H1 (cell line): ENCODE measurements around the gene ACVR1.
"Not testable (repeated sequence)": the region's sequence is repeated elsewhere in the genome, so short reads cannot be mapped to it uniquely, and the experiment has no call there.

ENCODE experiments used
- BRCA1 ChIP-seq: IDR thresholded peaks from 2 replicates; pipeline ENCODE4 v1.6.1; 2012; ENCODE audit warnings: low read depth, low read length, improper control_type of control experiment
- EP300 ChIP-seq, 2 experiments: IDR thresholded peaks; 1 replicate in 1 of 2; 2 replicates in 1 of 2; pipeline ENCODE4 v1.6.1; 2011 to 2012; ENCODE audit warnings: low read depth in 2 of 2, low read length in 2 of 2, mild to moderate bottlenecking in 2 of 2, borderline replicate concordance in 1 of 2, inconsistent platforms in 1 of 2, moderate library complexity in 1 of 2
- FOSL1 ChIP-seq: IDR thresholded peaks from 2 replicates; pipeline ENCODE4 v1.6.1; 2011; ENCODE audit warnings: mild to moderate bottlenecking, low read depth, low read length, moderate library complexity; ENCODE audit not compliant: insufficient read depth
- HDAC6 ChIP-seq: IDR thresholded peaks from one replicate; pipeline ENCODE4 v1.7.1; 2012; ENCODE audit warnings: low read depth, mild to moderate bottlenecking, inconsistent platforms, low read length, moderate library complexity
- JUN ChIP-seq: IDR thresholded peaks from 2 replicates; pipeline ENCODE4 v1.6.1; 2011; ENCODE audit warnings: low read depth, mild to moderate bottlenecking, improper control_type of control experiment, low read length
- KDM5A ChIP-seq: fragments of 200-600 bp; IDR thresholded peaks from 2 replicates; pipeline ENCODE4 v1.7.1; 2012; ENCODE audit warnings: mild to moderate bottlenecking, low read length, inconsistent platforms, mixed read lengths
- MAFK ChIP-seq: IDR thresholded peaks from 2 replicates; pipeline ENCODE4 v1.6.1; 2012; ENCODE audit warnings: low read depth, mild to moderate bottlenecking, improper control_type of control experiment, low read length
- SP4 ChIP-seq: IDR thresholded peaks from 2 replicates; pipeline ENCODE4 v1.6.1; 2012; ENCODE audit warnings: low read length, inconsistent platforms
- TF ChIP-seq, protein P1 (sequence below), 3 experiments: IDR thresholded peaks; 1 replicate in 2 of 3; 2 replicates in 1 of 3; pipeline versions ENCODE4 v1.5.1 to v1.6.1; 2011; ENCODE audit warnings: low read length in 3 of 3, mild to moderate bottlenecking in 3 of 3, inconsistent platforms in 2 of 3, low read depth in 1 of 3, moderate library complexity in 1 of 3; ENCODE audit not compliant: insufficient read depth in 1 of 3; ENCODE audit errors: control extremely low read depth in 1 of 3

- TF ChIP-seq HDAC6; FOSL1; MAFK; BRCA1; SP4; JUN; KDM5A; EP300 (IDR thresholded peaks at IDR 0.05; ENCODE audit: borderline replicate concordance in 1 of 2, low read depth in 2 of 2, low read length in 2 of 2): not testable (repeated sequence)
- TF ChIP-seq, protein P1, sequence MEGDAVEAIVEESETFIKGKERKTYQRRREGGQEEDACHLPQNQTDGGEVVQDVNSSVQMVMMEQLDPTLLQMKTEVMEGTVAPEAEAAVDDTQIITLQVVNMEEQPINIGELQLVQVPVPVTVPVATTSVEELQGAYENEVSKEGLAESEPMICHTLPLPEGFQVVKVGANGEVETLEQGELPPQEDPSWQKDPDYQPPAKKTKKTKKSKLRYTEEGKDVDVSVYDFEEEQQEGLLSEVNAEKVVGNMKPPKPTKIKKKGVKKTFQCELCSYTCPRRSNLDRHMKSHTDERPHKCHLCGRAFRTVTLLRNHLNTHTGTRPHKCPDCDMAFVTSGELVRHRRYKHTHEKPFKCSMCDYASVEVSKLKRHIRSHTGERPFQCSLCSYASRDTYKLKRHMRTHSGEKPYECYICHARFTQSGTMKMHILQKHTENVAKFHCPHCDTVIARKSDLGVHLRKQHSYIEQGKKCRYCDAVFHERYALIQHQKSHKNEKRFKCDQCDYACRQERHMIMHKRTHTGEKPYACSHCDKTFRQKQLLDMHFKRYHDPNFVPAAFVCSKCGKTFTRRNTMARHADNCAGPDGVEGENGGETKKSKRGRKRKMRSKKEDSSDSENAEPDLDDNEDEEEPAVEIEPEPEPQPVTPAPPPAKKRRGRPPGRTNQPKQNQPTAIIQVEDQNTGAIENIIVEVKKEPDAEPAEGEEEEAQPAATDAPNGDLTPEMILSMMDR (IDR thresholded peaks at IDR 0.05; ENCODE audit: control extremely low read depth in 1 of 3, insufficient read depth in 1 of 3, low read depth in 1 of 3, low read length in 3 of 3): not testable (repeated sequence)
Measured at GRCh38 chr2:157704653-157705052, 171.5 kb downstream of the ACVR1 start.
